Astrocyte (in vitro differentiated cells and primary cell): ENCODE data around the gene RTN4RL2. TPM values are rescaled to one million over a fixed set of nuclear protein-coding genes. Genes with fewer than 3 reads are reported as not detected.
A peak's percentile ranks its signal among the peaks of the same experiment; 100 is the strongest.

ENCODE experiments used
- DNase-seq: peaks from one replicate; pipeline ENCODE4 v3.0.0-alpha.2; 2010; ENCODE audit warnings: low read depth
- FAIRE-seq: peaks from 2 replicates; lab custom pipeline; 2011; peaks lifted over from hg19 to GRCh38; lab: Jason Lieb, UNC
- H2AFZ ChIP-seq: 2 replicates; pipeline ENCODE4 v1.6.0; 2012; ENCODE audit warnings: low read depth, low read length, inconsistent platforms
- H3K27ac ChIP-seq: 2 replicates; pipeline ENCODE4 v1.5.1; 2011; ENCODE audit warnings: low read depth, low read length, inconsistent platforms
- H3K27me3 ChIP-seq: 2 replicates; pipeline ENCODE4 v1.6.0; 2011; ENCODE audit warnings: low read length, inconsistent platforms; ENCODE audit not compliant: insufficient read depth
- H3K36me3 ChIP-seq: 2 replicates; pipeline ENCODE4 v1.5.1; 2011; ENCODE audit warnings: low read length, inconsistent platforms; ENCODE audit not compliant: insufficient read depth
- H3K4me1 ChIP-seq: 2 replicates; pipeline ENCODE4 v1.5.1; 2011; ENCODE audit warnings: low read length, inconsistent platforms; ENCODE audit not compliant: insufficient read depth
- H3K4me2 ChIP-seq: 2 replicates; pipeline ENCODE4 v1.6.0; 2012; ENCODE audit warnings: low read length, inconsistent platforms
- H3K4me3 ChIP-seq: 2 replicates; pipeline ENCODE4 v1.5.1; 2011; ENCODE audit warnings: low read depth, mild to moderate bottlenecking, low read length, inconsistent platforms; ENCODE audit not compliant: insufficient read depth
- H3K79me2 ChIP-seq: 2 replicates; pipeline ENCODE4 v1.6.0; 2012; ENCODE audit warnings: mild to moderate bottlenecking, low read length, inconsistent platforms; ENCODE audit not compliant: insufficient read depth
- H3K9ac ChIP-seq: 2 replicates; pipeline ENCODE4 v1.6.0; 2012; ENCODE audit warnings: mild to moderate bottlenecking, low read length, inconsistent platforms
- H3K9me3 ChIP-seq: 2 replicates; pipeline ENCODE4 v1.5.1; 2012; ENCODE audit warnings: low read depth, mild to moderate bottlenecking, low read length, inconsistent platforms; ENCODE audit not compliant: insufficient read depth
- H4K20me1 ChIP-seq: 2 replicates; pipeline ENCODE4 v1.6.0; 2012; ENCODE audit warnings: low read length, inconsistent platforms; ENCODE audit not compliant: insufficient read depth
- H3K27ac Mint-ChIP-seq: one replicate; pipeline ENCODE4 v1.8.0; 2021; ENCODE audit warnings: mild to moderate bottlenecking, mixed read lengths; ENCODE audit not compliant: unreplicated experiment
- H3K27me3 Mint-ChIP-seq: one replicate; pipeline ENCODE4 v1.8.0; 2021; ENCODE audit warnings: low read depth, mixed read lengths; ENCODE audit not compliant: unreplicated experiment
- H3K36me3 Mint-ChIP-seq: one replicate; pipeline ENCODE4 v1.8.0; 2021; ENCODE audit warnings: low read depth, mixed read lengths; ENCODE audit not compliant: unreplicated experiment
- H3K4me1 Mint-ChIP-seq: one replicate; pipeline ENCODE4 v1.8.0; 2021; ENCODE audit warnings: low read depth, mixed read lengths; ENCODE audit not compliant: unreplicated experiment
- H3K4me3 Mint-ChIP-seq: one replicate; pipeline ENCODE4 v1.8.0; 2021; ENCODE audit warnings: mild to moderate bottlenecking, moderate library complexity, mixed read lengths; ENCODE audit not compliant: unreplicated experiment
- H3K9me3 Mint-ChIP-seq: one replicate; pipeline ENCODE4 v1.8.0; 2021; ENCODE audit warnings: mild to moderate bottlenecking, mixed read lengths; ENCODE audit not compliant: unreplicated experiment
- CTCF ChIP-seq: IDR thresholded peaks from 2 replicates; pipeline ENCODE4 v1.5.1; 2011; ENCODE audit warnings: low read depth, mild to moderate bottlenecking, inconsistent platforms, low read length, moderate library complexity; ENCODE audit not compliant: insufficient read depth
- EZH2 ChIP-seq: IDR thresholded peaks from 2 replicates; pipeline ENCODE4 v1.6.1; 2012; ENCODE audit warnings: mild to moderate bottlenecking, low read length, inconsistent platforms; ENCODE audit not compliant: insufficient read depth
- total RNA-seq: library from RNA; stranded (reverse); gene quantifications from 2 replicates; pipeline ENCODE4 v1.2.1, GENCODE V29; 2021

RTN4RL2 gene
- total RNA-seq, 1 donor from 2014 or later: 0.50 TPM

GRCh38 chr11:57475191-57475590 lies 14.9 kb downstream of the RTN4RL2 start:
- peaks cover 45% of the 10 kb centered on the region for H3K27me3 ChIP-seq
- H3K4me1 ChIP-seq: peaks cover 4% of the 10 kb centered on the region
- DNase-seq (no peak), FAIRE-seq (no peak)
- no peaks in the 10 kb centered on the region for H4K20me1 ChIP-seq
- H3K27me3 Mint-ChIP-seq: peaks cover 71% of the 10 kb centered on the region
- H3K4me3 Mint-ChIP-seq: no peak overlapping the region
- H3K4me3 ChIP-seq: no peak overlapping the region
- peaks cover 2% of the 10 kb centered on the region for H3K9me3 Mint-ChIP-seq
- H3K27ac ChIP-seq: no peak overlapping the region
- no peak overlapping the region for H3K4me2 ChIP-seq
- H3K36me3 ChIP-seq: no peaks in the 10 kb centered on the region
- H3K9me3 ChIP-seq: no peaks in the 10 kb centered on the region
- TF ChIP-seq EZH2 (no peak), CTCF (no peak)
- H3K79me2 ChIP-seq: no peaks in the 10 kb centered on the region
- no peak overlapping the region for H2AFZ ChIP-seq
- H3K36me3 Mint-ChIP-seq: no peaks in the 10 kb centered on the region
- H3K9ac ChIP-seq: no peak overlapping the region
- no peak overlapping the region for H3K27ac Mint-ChIP-seq
- peaks cover 3% of the 10 kb centered on the region for H3K4me1 Mint-ChIP-seq

DNA sequence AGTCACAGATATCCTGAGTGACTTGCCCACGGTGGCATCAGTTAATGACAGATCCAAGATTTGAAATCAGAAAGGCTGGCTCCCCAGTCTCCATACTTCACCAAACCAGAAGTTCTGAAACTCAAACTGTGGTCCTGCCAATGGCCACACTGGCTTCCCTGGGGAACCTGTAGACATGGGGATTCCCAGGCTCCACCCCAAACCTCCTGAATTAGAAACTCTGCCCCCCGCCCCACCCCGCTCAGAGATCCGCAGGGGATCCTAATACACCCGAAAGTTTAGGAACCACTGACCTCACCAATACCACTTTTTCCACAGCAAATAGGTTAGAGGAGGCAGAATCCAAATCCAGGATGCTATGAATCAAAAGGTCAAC lies 15.3 kb downstream of the RTN4RL2 start:
- H3K4me2 ChIP-seq: peak overlapping the region; percentile 70
- H3K27me3 ChIP-seq: peaks cover 49% of the 10 kb centered on the region
- H3K27ac Mint-ChIP-seq: no peak overlapping the region
- H3K9ac ChIP-seq: no peak overlapping the region
- DNase-seq: no peak
- FAIRE-seq: no peak
- peaks cover 3% of the 10 kb centered on the region for H3K4me1 Mint-ChIP-seq
- H3K27ac ChIP-seq: no peak overlapping the region
- peaks cover 4% of the 10 kb centered on the region for H3K9me3 Mint-ChIP-seq
- no peak overlapping the region for H2AFZ ChIP-seq
- no peak overlapping the region for H3K4me3 ChIP-seq
- peak overlapping the region; percentile 57 for H3K4me3 Mint-ChIP-seq
- peaks cover 4% of the 10 kb centered on the region for H3K4me1 ChIP-seq
- no peaks in the 10 kb centered on the region for H3K36me3 ChIP-seq
- no peak for TF ChIP-seq CTCF
- TF ChIP-seq EZH2: no peak
- H3K79me2 ChIP-seq: no peaks in the 10 kb centered on the region
- no peaks in the 10 kb centered on the region for H3K36me3 Mint-ChIP-seq
- H3K9me3 ChIP-seq: no peaks in the 10 kb centered on the region
- peaks cover 75% of the 10 kb centered on the region for H3K27me3 Mint-ChIP-seq
- H4K20me1 ChIP-seq: no peaks in the 10 kb centered on the region

DNA sequence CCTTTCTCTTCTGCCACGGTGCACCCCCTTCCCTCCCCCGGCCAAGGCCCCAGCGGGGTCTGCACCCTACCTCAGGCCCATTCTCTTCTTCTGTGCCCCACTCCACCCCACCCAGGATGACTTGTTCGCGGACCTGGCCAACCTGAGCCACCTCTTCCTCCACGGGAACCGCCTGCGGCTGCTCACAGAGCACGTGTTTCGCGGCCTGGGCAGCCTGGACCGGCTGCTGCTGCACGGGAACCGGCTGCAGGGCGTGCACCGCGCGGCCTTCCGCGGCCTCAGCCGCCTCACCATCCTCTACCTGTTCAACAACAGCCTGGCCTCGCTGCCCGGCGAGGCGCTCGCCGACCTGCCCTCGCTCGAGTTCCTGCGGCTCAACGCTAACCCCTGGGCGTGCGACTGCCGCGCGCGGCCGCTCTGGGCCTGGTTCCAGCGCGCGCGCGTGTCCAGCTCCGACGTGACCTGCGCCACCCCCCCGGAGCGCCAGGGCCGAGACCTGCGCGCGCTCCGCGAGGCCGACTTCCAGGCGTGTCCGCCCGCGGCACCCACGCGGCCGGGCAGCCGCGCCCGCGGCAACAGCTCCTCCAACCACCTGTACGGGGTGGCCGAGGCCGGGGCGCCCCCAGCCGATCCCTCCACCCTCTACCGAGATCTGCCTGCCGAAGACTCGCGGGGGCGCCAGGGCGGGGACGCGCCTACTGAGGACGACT lies 15.9 kb downstream of the RTN4RL2 start:
- Histone ChIP-seq H3K4me3 (no peak overlapping the region), H3K79me2 (no peaks in the 10 kb centered on the region), H3K27me3 (peaks cover 55% of the 10 kb centered on the region), H3K4me1 (peaks cover 4% of the 10 kb centered on the region), H2AFZ (peak overlapping the region; percentile 24), H3K9me3 (no peaks in the 10 kb centered on the region), H3K36me3 (no peaks in the 10 kb centered on the region), H3K4me2 (peak overlapping the region; percentile 70), H3K27ac (no peak overlapping the region), H4K20me1 (no peaks in the 10 kb centered on the region), H3K9ac (no peak overlapping the region)
- no peak for FAIRE-seq
- H3K27me3 Mint-ChIP-seq: peaks cover 80% of the 10 kb centered on the region
- H3K27ac Mint-ChIP-seq: no peak overlapping the region
- peak overlapping the region; percentile 57 for H3K4me3 Mint-ChIP-seq
- TF ChIP-seq CTCF (no peak), EZH2 (peak; percentile 90)
- H3K36me3 Mint-ChIP-seq: no peaks in the 10 kb centered on the region
- H3K4me1 Mint-ChIP-seq: peaks cover 3% of the 10 kb centered on the region
- DNase-seq: no peak
- peaks cover 4% of the 10 kb centered on the region for H3K9me3 Mint-ChIP-seq
